ENCODE measurements around the gene DVL1.

DNA sequence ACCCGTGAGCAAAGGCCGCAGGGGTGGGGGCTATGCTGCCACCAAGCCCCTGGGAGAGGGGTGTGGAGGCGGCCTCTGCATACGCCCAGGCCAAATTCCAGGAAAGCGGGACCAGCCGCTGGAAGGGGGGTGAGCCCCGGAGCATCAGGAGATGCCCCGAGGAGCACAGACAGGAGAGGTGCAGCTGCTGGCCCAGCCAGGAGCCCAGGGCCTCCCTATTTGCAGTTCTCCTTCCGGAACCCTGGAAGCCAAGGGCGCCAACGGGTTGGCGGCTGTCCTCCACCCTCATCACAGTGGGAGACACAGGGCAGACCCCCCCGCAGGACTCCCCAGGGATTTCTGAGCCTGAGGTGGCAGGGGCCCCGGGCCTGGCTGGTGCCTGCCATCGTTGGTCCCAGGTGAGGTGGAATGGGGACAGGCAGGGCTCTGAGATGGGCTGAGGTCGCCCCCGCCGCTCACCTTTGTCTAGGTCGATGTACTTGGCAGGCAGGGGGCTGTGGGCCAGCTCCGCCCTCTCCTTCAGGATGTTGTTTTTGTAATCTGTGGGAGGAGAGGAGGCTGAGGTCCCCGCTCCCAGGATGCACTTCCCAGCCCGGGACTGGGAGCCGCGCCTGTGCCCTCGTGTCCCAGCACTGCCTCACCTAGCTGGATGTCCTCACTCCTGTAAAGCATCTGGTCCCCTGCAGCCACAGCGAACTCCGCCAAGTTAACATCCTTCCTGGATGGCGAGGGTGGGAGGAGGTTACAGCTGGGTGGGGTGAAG is 4.4 kb upstream of the DVL1 start:
- TF ChIP-seq, protein P1, sequence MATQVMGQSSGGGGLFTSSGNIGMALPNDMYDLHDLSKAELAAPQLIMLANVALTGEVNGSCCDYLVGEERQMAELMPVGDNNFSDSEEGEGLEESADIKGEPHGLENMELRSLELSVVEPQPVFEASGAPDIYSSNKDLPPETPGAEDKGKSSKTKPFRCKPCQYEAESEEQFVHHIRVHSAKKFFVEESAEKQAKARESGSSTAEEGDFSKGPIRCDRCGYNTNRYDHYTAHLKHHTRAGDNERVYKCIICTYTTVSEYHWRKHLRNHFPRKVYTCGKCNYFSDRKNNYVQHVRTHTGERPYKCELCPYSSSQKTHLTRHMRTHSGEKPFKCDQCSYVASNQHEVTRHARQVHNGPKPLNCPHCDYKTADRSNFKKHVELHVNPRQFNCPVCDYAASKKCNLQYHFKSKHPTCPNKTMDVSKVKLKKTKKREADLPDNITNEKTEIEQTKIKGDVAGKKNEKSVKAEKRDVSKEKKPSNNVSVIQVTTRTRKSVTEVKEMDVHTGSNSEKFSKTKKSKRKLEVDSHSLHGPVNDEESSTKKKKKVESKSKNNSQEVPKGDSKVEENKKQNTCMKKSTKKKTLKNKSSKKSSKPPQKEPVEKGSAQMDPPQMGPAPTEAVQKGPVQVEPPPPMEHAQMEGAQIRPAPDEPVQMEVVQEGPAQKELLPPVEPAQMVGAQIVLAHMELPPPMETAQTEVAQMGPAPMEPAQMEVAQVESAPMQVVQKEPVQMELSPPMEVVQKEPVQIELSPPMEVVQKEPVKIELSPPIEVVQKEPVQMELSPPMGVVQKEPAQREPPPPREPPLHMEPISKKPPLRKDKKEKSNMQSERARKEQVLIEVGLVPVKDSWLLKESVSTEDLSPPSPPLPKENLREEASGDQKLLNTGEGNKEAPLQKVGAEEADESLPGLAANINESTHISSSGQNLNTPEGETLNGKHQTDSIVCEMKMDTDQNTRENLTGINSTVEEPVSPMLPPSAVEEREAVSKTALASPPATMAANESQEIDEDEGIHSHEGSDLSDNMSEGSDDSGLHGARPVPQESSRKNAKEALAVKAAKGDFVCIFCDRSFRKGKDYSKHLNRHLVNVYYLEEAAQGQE (IDR thresholded peaks at IDR 0.05; ENCODE audit: low read depth) = no peak
- TF ChIP-seq CEBPB (IDR thresholded peaks at IDR 0.05) = no peak
- TF ChIP-seq YY1 (IDR thresholded peaks at IDR 0.05; ENCODE audit: low read depth) = no peak
- TF ChIP-seq RAD21 (IDR thresholded peaks at IDR 0.05; ENCODE audit: low read depth) = no peak
- TF ChIP-seq, protein P2, sequence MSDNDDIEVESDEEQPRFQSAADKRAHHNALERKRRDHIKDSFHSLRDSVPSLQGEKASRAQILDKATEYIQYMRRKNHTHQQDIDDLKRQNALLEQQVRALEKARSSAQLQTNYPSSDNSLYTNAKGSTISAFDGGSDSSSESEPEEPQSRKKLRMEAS (IDR thresholded peaks at IDR 0.05) = no peak
- no peak for TF ChIP-seq EP300 (IDR thresholded peaks at IDR 0.05; ENCODE audit: borderline replicate concordance)
- TF ChIP-seq TAF1 (IDR thresholded peaks at IDR 0.05; ENCODE audit: low read depth) = no peak

Measured in Ishikawa (cell line).